Measurements from ENCODE around the gene SLC17A6.

Gene SLC17A6

GRCh38 chr11:22407267-22407666 lies 69.1 kb downstream of the SLC17A6 start:
- Histone ChIP-seq H3K9ac (ENCODE audit: low read depth, low read length, poor library complexity) (no peak overlapping the region), H3K9me3 (replicated peaks in 1 of 2; ENCODE audit: control insufficient read depth in 2 of 2, insufficient read depth in 1 of 2, low read depth in 1 of 2, low read length in 2 of 2) (peaks cover 0 to 3% of the 10 kb centered on the region in 2 donors), H3K4me1 (ENCODE audit: control insufficient read depth in 2 of 2, insufficient read depth in 1 of 2, low read depth in 1 of 2, low read length in 2 of 2) (peaks cover 0 to 7% of the 10 kb centered on the region in 2 donors), H3K79me1 (ENCODE audit: low read depth, low read length) (no peaks in the 10 kb centered on the region), H3K27me3 (ENCODE audit: control insufficient read depth in 3 of 3, insufficient read depth in 3 of 3, low read depth in 1 of 3, low read length in 3 of 3) (no peaks in the 10 kb centered on the region), H3K23ac (ENCODE audit: low read depth, low read length, poor library complexity) (no peak overlapping the region), H3K14ac (ENCODE audit: low read length) (no peak overlapping the region), H3K4me3 (ENCODE audit: low read length in 2 of 2) (no peak overlapping the region), H4K8ac (ENCODE audit: low read depth, low read length) (no peak overlapping the region), H2BK15ac (ENCODE audit: low read length) (no peak overlapping the region), H3K27ac (replicated peaks; ENCODE audit: low read length) (no peak overlapping the region), H3K18ac (ENCODE audit: low read length) (no peak overlapping the region), H2AFZ (ENCODE audit: low read length) (peak overlapping the region; percentile 27), H2BK5ac (ENCODE audit: low read length) (no peak overlapping the region), H2BK12ac (ENCODE audit: low read length) (no peak overlapping the region), H3K4me2 (ENCODE audit: insufficient read depth, low read length, poor library complexity, severe bottlenecking) (no peak overlapping the region), H3K4ac (ENCODE audit: low read length) (no peak overlapping the region), H4K91ac (ENCODE audit: low read depth, low read length, poor library complexity) (no peak overlapping the region), H2BK120ac (ENCODE audit: low read depth, low read length) (no peak overlapping the region), H3K36me3 (replicated peaks in 1 of 2; ENCODE audit: control insufficient read depth in 2 of 2, insufficient read depth in 2 of 2, low read length in 2 of 2) (no peaks in the 10 kb centered on the region), H2AK5ac (ENCODE audit: low read depth, low read length) (no peak overlapping the region)
- no CpG with 5 or more reads among the region's 1 CpG for WGBS, 2 donors (ENCODE audit: extremely low coverage in 2 of 2, insufficient read length in 2 of 2, insufficient replicate concordance in 1 of 2)
- no peak for DNase-seq (ENCODE audit: low spot score)

GRCh38 chr11:22407921-22408320 lies 69.7 kb downstream of the SLC17A6 start:
- DNase-seq (ENCODE audit: low spot score): peak; percentile 15
- H3K4ac ChIP-seq (ENCODE audit: low read length): no peak overlapping the region

GRCh38 chr11:22415476-22415875 lies 77.3 kb downstream of the SLC17A6 start:
- Histone ChIP-seq H3K9ac (ENCODE audit: low read depth, low read length, poor library complexity) (no peak overlapping the region), H2AK5ac (ENCODE audit: low read depth, low read length) (no peak overlapping the region), H3K27me3 (ENCODE audit: control insufficient read depth in 3 of 3, insufficient read depth in 3 of 3, low read depth in 1 of 3, low read length in 3 of 3) (no peaks in the 10 kb centered on the region), H2AFZ (ENCODE audit: low read length) (no peak overlapping the region), H4K8ac (ENCODE audit: low read depth, low read length) (no peak overlapping the region), H3K9me3 (replicated peaks in 1 of 2; ENCODE audit: control insufficient read depth in 2 of 2, insufficient read depth in 1 of 2, low read depth in 1 of 2, low read length in 2 of 2) (no peaks in the 10 kb centered on the region), H3K14ac (ENCODE audit: low read length) (no peak overlapping the region), H3K23ac (ENCODE audit: low read depth, low read length, poor library complexity) (no peak overlapping the region), H3K4ac (ENCODE audit: low read length) (no peak overlapping the region), H3K36me3 (replicated peaks in 1 of 2; ENCODE audit: control insufficient read depth in 2 of 2, insufficient read depth in 2 of 2, low read length in 2 of 2) (no peaks in the 10 kb centered on the region), H2BK12ac (ENCODE audit: low read length) (no peak overlapping the region), H3K4me1 (ENCODE audit: control insufficient read depth in 2 of 2, insufficient read depth in 1 of 2, low read depth in 1 of 2, low read length in 2 of 2) (no peaks in the 10 kb centered on the region), H3K79me1 (ENCODE audit: low read depth, low read length) (no peaks in the 10 kb centered on the region), H2BK120ac (ENCODE audit: low read depth, low read length) (no peak overlapping the region), H2BK5ac (ENCODE audit: low read length) (no peak overlapping the region), H3K18ac (ENCODE audit: low read length) (no peak overlapping the region), H3K27ac (replicated peaks; ENCODE audit: low read length) (no peak overlapping the region), H4K91ac (ENCODE audit: low read depth, low read length, poor library complexity) (no peak overlapping the region), H3K4me2 (ENCODE audit: insufficient read depth, low read length, poor library complexity, severe bottlenecking) (no peak overlapping the region), H2BK15ac (ENCODE audit: low read length) (no peak overlapping the region), H3K4me3 (ENCODE audit: low read length in 2 of 2) (no peak overlapping the region)
- WGBS, 2 donors (ENCODE audit: extremely low coverage in 2 of 2, insufficient read length in 2 of 2, insufficient replicate concordance in 1 of 2): no CpG with 5 or more reads among the region's 4 CpGs
- DNase-seq (ENCODE audit: low spot score): no peak

More at GRCh38 chr11:22407921-22408320, 69.7 kb downstream of the SLC17A6 start:
- Histone ChIP-seq H2AFZ (ENCODE audit: low read length) (peak overlapping the region; percentile 67), H2AK5ac (ENCODE audit: low read depth, low read length) (no peak overlapping the region), H3K36me3 (replicated peaks in 1 of 2; ENCODE audit: control insufficient read depth in 2 of 2, insufficient read depth in 2 of 2, low read length in 2 of 2) (no peaks in the 10 kb centered on the region), H2BK15ac (ENCODE audit: low read length) (no peak overlapping the region), H2BK12ac (ENCODE audit: low read length) (no peak overlapping the region), H2BK5ac (ENCODE audit: low read length) (no peak overlapping the region), H4K91ac (ENCODE audit: low read depth, low read length, poor library complexity) (no peak overlapping the region), H3K4me1 (ENCODE audit: control insufficient read depth in 2 of 2, insufficient read depth in 1 of 2, low read depth in 1 of 2, low read length in 2 of 2) (peaks cover 0 to 7% of the 10 kb centered on the region in 2 donors), H3K18ac (ENCODE audit: low read length) (no peak overlapping the region), H3K79me1 (ENCODE audit: low read depth, low read length) (no peaks in the 10 kb centered on the region), H3K9me3 (replicated peaks in 1 of 2; ENCODE audit: control insufficient read depth in 2 of 2, insufficient read depth in 1 of 2, low read depth in 1 of 2, low read length in 2 of 2) (peaks cover 0 to 3% of the 10 kb centered on the region in 2 donors), H3K27me3 (ENCODE audit: control insufficient read depth in 3 of 3, insufficient read depth in 3 of 3, low read depth in 1 of 3, low read length in 3 of 3) (no peaks in the 10 kb centered on the region), H3K9ac (ENCODE audit: low read depth, low read length, poor library complexity) (no peak overlapping the region), H3K23ac (ENCODE audit: low read depth, low read length, poor library complexity) (no peak overlapping the region), H4K8ac (ENCODE audit: low read depth, low read length) (no peak overlapping the region), H3K4me3 (ENCODE audit: low read length in 2 of 2) (no peak overlapping the region), H2BK120ac (ENCODE audit: low read depth, low read length) (no peak overlapping the region), H3K27ac (replicated peaks; ENCODE audit: low read length) (peak overlapping the region; percentile 9), H3K4me2 (ENCODE audit: insufficient read depth, low read length, poor library complexity, severe bottlenecking) (no peak overlapping the region), H3K14ac (ENCODE audit: low read length) (no peak overlapping the region)
- no CpG with 5 or more reads among the region's 2 CpGs for WGBS, 2 donors (ENCODE audit: extremely low coverage in 2 of 2, insufficient read length in 2 of 2, insufficient replicate concordance in 1 of 2)

GRCh38 chr11:22416462-22416861 lies 78.3 kb downstream of the SLC17A6 start:
- H3K18ac ChIP-seq (ENCODE audit: low read length): no peak overlapping the region
- no peak for DNase-seq (ENCODE audit: low spot score)

More at GRCh38 chr11:22416462-22416861, 78.3 kb downstream of the SLC17A6 start:
- H3K27ac ChIP-seq (replicated peaks; ENCODE audit: low read length): no peak overlapping the region
- H2AFZ ChIP-seq (ENCODE audit: low read length): no peak overlapping the region
- no peak overlapping the region for H2BK5ac ChIP-seq (ENCODE audit: low read length)
- no peak overlapping the region for H3K14ac ChIP-seq (ENCODE audit: low read length)
- H4K91ac ChIP-seq (ENCODE audit: low read depth, low read length, poor library complexity): no peak overlapping the region
- H3K79me1 ChIP-seq (ENCODE audit: low read depth, low read length): no peaks in the 10 kb centered on the region
- no peak overlapping the region for H2BK120ac ChIP-seq (ENCODE audit: low read depth, low read length)
- no peak overlapping the region for H4K8ac ChIP-seq (ENCODE audit: low read depth, low read length)
- no CpG with 5 or more reads among the region's 4 CpGs for WGBS, 2 donors (ENCODE audit: extremely low coverage in 2 of 2, insufficient read length in 2 of 2, insufficient replicate concordance in 1 of 2)
- H3K9ac ChIP-seq (ENCODE audit: low read depth, low read length, poor library complexity): no peak overlapping the region
- H2AK5ac ChIP-seq (ENCODE audit: low read depth, low read length): no peak overlapping the region
- H3K4me3 ChIP-seq (ENCODE audit: low read length in 2 of 2): no peak overlapping the region
- H3K4me1 ChIP-seq (ENCODE audit: control insufficient read depth in 2 of 2, insufficient read depth in 1 of 2, low read depth in 1 of 2, low read length in 2 of 2): no peaks in the 10 kb centered on the region
- no peaks in the 10 kb centered on the region for H3K27me3 ChIP-seq (ENCODE audit: control insufficient read depth in 3 of 3, insufficient read depth in 3 of 3, low read depth in 1 of 3, low read length in 3 of 3)
- no peak overlapping the region for H3K4ac ChIP-seq (ENCODE audit: low read length)
- H3K36me3 ChIP-seq (replicated peaks in 1 of 2; ENCODE audit: control insufficient read depth in 2 of 2, insufficient read depth in 2 of 2, low read length in 2 of 2): no peaks in the 10 kb centered on the region
- no peak overlapping the region for H2BK15ac ChIP-seq (ENCODE audit: low read length)
- H3K9me3 ChIP-seq (replicated peaks in 1 of 2; ENCODE audit: control insufficient read depth in 2 of 2, insufficient read depth in 1 of 2, low read depth in 1 of 2, low read length in 2 of 2): no peaks in the 10 kb centered on the region
- no peak overlapping the region for H3K4me2 ChIP-seq (ENCODE audit: insufficient read depth, low read length, poor library complexity, severe bottlenecking)
- no peak overlapping the region for H3K23ac ChIP-seq (ENCODE audit: low read depth, low read length, poor library complexity)
- no peak overlapping the region for H2BK12ac ChIP-seq (ENCODE audit: low read length)

All from neuronal stem cell (in vitro differentiated cells).